ENCODE results near the gene SNW1.

DNA sequence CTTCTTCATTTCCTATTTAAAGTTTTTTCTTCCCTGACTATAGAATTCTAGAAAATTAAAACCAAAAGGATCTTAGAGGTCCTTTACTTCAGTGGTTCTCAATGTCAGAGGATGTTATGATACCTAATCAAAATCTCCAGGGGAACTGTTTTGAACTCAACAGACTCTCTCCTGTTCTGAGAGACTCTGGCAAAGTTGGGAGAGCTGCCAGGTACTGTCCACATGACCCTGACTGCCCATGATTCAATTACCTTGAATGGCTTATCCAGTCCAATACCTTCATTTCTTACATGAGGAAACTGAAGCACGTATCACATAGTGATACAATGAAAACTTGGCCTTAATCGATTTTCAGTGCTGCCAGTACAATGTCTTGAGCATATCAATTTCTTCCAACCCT is 69.7 kb downstream of the SNW1 start:
- TF ChIP-seq GATA2 (IDR thresholded peaks at IDR 0.05; ENCODE audit: low read depth, low read length) (no peak), GATA3 (IDR thresholded peaks at IDR 0.05; ENCODE audit: low read depth, low read length) (no peak)
